ENCODE measurements around the gene AOC1.

AOC1 gene

GRCh38 chr7:150835019-150835418, 17.3 kb upstream of the AOC1 start:
- no peak for DNase-seq (ENCODE audit: low spot score)

- DNase-seq (ENCODE audit: low spot score): no peak
Observed at GRCh38 chr7:150835702-150836280, 16.5 kb upstream of the AOC1 start.

GRCh38 chr7:150838965-150839650, 13.2 kb upstream of the AOC1 start:
- DNase-seq (ENCODE audit: low spot score): no peak

DNA sequence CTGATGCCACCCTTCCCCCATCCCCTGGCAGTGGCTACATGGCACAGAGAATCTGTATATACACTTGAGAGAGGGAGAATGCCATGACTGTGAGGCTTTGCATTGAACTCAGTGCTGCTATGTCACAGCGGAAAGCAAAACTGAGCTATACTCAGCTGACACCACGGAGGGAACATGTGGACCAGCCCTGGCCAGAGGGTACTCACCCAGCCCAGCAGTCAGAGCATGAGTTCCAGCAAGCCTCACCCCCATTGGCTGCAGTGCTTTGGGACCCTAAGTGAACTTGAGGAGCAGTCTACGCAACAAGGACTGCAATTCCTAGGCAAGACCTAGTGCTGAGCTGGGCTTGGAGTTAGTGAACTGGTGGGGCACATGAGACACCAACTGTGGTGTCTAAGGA, 10.3 kb upstream of the AOC1 start:
- DNase-seq (ENCODE audit: low spot score): no peak

DNA sequence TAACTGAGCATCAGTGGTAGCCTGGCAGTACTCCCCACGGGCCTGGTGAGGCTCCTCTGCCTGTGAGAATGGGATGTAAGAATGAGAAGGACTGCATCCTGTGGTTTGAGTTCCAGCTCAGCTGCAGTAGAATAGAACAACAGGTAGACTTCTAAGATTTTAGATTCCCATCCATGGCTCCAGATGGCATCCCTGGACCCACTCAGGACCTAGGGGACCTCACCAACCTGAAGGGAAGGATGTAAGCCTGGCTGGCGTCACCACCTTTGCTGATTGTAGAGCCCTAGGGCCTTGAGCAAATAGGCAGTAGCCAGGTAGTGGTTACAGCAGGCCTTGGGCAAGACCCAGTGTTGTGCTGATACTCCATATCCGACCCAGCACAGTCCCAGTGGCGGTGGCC, 9.6 kb upstream of the AOC1 start:
- DNase-seq (ENCODE audit: low spot score): no peak

DNA sequence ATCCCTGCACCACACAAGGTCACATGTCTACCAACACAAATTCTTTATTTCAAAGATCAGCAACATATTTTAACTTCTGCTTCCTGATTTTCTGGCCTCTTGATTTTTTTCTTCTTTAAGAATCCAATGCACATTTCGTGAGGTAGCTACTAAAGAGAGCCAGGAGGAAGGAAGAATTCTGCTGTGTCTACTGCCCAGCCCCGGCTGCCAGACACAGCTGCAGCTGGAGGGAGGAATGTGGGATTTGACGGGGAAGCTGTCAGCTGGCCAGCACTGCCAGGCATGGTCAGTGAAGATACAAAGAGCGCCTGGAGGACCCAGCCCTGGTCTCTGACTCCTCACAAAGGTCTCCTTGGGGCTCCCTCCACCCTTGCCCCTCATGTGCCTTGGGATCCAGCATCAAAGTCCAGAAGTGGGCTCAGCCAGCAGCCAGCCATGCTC, 6.9 kb upstream of the AOC1 start:
- DNase-seq (ENCODE audit: low spot score): no peak

DNA sequence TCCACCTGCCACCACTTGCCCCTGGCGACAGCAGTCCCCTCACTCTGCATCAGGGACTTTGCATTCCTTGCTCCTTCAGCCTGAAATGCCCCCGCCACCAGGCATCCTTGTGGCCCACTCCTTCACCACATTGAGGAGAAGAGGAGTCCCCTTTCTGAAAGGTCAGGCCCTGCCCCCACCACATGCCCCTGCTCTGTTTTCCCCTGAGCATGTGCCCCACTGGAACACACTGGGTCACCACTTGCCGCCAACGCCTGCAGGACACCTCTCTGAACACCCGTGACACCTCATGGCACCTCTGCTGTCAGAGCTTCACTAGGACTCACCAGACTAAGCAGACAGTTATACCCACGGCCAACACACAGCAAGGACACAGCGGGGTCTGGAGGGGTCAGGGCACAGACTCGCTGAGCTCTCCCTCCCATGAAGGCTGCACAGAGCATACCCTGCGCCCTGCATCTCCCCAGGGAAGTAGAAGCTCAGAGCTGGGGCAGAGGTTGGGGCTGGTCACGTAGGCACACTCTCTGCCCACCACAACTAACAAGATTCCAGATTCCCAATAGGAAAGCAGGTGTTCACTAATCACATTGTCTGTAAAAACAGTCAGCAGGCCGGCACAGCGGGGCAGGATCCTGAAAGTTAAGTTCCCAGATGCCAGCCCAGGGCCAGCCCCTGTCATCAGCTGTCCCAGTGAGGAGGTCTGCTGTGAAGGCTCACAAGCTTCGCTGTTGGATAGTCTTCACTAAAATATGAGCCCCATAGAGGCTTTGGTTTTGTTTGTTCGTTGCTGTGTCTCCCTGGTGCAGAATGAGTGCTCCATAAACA, 5.8 kb upstream of the AOC1 start:
- DNase-seq (ENCODE audit: low spot score): no peak

DNA sequence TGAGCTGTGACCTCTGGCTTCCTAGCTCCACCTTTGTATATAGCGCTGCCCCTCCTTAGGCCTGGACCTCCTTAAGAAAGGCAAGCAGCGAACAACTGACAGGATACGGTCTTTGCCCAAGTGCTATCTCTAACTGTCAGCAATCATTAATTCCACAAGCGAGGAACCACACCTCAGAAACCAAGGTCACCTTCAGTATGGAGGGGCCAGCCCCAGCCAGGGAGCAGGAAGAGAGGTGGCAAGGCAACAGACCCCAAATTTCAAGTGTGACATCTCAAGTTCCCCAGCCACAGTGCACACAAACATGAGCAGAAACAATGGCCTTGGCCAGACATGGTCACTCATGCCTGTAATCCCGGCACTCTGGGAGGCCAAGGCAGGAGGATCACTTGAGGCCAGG, 4.8 kb upstream of the AOC1 start:
- DNase-seq (ENCODE audit: low spot score): no peak

DNA sequence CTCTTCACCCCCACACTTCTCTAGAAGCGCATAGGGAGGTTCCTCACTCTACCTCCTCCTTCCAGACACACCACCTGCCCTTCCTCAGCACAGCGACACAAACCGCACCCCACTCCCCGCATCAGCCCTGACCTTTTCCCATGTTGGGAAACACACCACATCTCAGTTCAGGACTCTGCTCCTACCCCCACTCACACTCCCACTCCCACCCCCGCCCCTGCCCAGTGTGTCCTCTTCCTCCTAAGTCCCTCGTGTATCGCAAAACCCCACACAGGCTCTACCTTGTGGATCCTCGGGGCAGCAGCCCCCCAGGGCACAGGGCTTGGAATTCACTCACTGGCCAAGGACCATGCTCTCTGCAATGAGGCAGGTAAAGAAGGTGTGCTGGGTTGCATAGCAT, 4.2 kb upstream of the AOC1 start:
- DNase-seq (ENCODE audit: low spot score): no peak

DNA sequence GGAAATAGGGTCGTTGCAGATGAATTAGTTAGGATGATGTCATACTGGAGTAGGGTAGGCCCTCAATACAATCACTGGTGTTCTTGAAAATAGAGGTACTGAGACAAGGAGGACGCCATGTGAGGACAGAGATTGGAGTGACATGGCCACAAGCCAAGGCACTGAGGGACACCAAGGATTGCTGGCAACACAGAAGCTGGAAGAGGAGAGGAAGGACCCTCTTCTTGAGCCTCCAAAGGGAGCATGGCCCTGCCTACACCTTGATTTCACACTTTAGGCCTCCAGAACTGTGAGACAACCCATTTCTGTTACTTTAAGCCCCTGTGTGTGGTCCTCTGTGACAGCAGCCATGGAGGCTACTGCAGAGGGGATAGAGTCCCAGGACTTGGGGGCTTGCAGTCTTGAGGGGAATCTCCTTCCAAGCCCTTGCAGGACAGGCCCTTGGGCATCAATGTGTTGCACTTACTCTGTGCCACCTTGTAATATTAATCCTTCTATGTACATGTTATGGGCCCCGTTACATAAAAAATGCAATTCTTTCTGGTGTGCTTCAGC, 3.7 kb upstream of the AOC1 start:
- DNase-seq (ENCODE audit: low spot score): no peak

GRCh38 chr7:150849204-150849775, 3.0 kb upstream of the AOC1 start:
- DNase-seq (ENCODE audit: low spot score): no peak

GRCh38 chr7:150850273-150850672, 2.0 kb upstream of the AOC1 start:
- DNase-seq (ENCODE audit: low spot score): no peak

DNA sequence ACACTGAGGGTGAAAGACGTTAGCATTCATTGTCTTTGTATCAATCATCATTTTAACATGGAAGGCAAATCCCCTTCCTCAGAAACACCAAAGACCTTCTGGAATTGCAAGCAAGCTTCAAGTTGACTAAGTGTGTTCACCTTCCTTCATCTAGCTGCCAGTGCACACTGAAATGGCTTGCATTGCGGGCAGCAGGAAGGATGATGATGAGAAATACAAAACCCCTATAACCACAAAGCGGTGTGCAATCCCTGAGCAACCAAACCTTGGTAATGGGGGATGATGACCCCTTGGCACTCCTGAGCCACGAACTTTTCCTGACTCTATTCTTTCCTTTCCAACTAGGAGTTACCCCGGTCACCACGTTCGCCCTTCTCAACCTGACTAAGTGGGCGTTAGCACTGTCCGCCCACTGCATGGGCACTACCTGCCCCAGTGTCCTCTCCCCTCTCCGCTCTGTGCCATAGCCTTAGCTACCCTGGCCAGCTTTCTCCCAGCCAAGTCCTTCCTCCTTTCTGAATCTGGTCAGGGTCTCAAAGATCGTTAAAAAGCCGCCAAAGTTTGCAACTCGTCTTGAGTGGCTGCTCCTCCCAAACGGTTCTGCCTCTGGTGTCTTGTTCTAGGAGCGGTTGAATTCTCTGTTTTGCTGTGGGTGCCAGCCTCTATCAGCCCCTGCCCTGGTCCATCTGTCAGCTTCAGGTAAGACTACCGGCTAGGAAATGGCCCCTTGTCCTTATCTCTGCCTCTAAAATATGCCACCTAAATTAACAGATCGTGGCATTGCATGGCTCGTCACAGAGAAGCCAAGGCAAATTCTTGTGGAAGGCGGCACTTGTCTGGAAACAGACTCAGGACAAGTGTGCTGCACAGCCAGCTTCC, 586 bp upstream of the AOC1 start:
- DNase-seq (ENCODE audit: low spot score): no peak

- no peak for DNase-seq (ENCODE audit: low spot score)
Observed at GRCh38 chr7:150854066-150855000, 2.0 kb downstream of the AOC1 start.

GRCh38 chr7:150855046-150855445, 2.7 kb downstream of the AOC1 start:
- DNase-seq (ENCODE audit: low spot score): no peak

DNA sequence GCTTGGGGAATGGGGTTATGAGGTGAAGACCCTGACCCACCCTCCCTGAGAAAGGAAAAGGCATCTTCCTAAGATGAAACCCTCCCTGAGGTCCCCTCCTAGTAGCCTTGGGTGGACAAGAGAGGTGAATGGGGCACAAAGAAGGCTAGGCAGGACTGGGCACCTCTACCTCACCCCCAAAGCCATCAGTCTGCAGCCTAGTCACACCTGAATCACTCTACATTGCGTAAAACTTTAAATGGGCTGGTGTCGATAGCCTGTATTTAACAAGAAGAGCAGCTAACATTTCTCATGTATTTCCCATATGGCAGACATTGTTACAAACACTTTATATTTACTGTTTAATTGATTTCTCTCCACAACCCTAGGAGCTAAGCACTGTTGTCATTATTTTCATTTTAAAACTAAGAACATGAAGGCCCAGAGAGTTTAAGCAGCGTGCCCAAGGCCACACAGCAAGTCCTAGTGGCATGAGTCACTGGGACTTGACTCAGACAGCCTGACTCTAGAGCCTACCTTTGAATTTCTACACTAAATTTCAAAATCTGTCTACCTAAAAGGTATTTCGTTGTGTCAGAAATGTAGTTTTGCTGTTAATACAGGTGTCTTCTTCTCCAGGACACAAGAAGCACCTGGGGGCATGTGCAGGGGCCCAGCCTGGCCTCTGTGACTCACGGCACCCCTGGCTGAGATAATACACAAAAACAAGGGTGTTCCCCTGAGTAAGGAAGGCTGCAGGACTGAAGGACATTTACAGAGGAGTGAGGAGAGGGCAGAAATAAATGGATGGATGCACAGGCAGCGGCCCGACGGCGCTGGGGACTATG, 3.4 kb downstream of the AOC1 start:
- no peak for DNase-seq (ENCODE audit: low spot score)

DNA sequence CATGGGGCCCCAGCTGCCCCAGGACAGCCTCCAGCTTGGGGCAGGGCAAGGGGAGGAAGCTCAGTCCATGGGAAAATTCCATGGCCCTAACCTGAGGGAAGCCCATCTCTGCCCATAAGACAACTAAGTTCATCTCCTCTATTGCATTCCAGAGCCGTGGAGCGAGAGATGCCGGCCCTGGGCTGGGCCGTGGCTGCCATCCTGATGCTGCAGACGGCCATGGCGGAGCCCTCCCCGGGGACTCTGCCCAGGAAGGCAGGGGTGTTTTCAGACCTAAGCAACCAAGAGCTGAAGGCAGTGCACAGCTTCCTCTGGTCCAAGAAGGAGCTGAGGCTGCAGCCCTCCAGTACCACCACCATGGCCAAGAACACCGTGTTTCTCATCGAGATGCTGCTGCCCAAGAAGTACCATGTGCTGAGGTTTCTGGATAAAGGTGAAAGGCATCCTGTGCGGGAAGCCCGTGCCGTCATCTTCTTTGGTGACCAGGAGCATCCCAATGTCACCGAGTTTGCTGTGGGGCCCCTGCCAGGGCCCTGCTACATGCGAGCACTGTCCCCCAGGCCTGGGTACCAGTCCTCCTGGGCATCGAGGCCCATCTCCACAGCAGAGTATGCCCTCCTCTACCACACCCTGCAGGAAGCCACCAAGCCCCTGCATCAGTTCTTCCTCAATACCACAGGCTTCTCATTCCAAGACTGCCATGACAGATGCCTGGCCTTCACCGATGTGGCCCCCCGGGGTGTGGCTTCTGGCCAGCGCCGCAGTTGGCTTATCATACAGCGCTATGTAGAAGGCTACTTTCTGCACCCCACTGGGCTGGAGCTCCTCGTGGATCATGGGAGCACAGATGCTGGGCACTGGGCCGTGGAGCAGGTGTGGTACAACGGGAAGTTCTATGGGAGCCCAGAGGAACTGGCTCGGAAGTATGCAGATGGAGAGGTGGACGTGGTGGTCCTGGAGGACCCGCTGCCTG, 4.3 kb downstream of the AOC1 start:
- no peak for DNase-seq (ENCODE audit: low spot score)
